NCI-H2196 (cell line): ENCODE results near the gene TFDP2.
"Not testable (repeated sequence)": the region's sequence is repeated elsewhere in the genome, so short reads cannot be mapped to it uniquely, and the experiment has no call there.

Source experiments
- DNase-seq: peaks from one replicate; lab custom pipeline; 2025; ENCODE audit not compliant: unreplicated experiment; lab: John Stamatoyannopoulos, UW

TFDP2 gene

GRCh38 chr3:142127941-142128658 lies 21.2 kb downstream of the TFDP2 start:
- DNase-seq: no peak

- DNase-seq: no peak
Observed at GRCh38 chr3:142124243-142124642, 25.1 kb downstream of the TFDP2 start.

- DNase-seq: no peak
Observed at GRCh38 chr3:142120707-142121106, 28.6 kb downstream of the TFDP2 start.

DNA sequence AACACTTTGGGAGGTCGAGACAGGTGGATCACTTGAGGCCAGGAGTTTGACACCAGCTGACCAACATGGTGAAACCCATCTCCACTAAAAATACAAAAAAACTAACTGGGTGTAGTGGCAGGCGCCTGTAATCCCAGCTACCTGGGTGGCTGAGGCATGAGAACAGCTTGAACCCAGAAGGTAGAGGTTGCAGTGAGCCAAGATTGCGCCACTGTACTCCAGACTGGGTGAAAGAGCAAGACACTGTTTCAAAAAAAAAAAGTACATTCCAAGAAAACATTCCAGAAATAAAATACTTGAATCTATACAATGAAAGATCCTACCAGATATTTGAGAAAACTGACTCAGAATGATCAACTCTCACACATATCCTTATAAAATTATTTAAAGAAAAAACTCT lies 30.4 kb downstream of the TFDP2 start:
- DNase-seq: no peak

DNA sequence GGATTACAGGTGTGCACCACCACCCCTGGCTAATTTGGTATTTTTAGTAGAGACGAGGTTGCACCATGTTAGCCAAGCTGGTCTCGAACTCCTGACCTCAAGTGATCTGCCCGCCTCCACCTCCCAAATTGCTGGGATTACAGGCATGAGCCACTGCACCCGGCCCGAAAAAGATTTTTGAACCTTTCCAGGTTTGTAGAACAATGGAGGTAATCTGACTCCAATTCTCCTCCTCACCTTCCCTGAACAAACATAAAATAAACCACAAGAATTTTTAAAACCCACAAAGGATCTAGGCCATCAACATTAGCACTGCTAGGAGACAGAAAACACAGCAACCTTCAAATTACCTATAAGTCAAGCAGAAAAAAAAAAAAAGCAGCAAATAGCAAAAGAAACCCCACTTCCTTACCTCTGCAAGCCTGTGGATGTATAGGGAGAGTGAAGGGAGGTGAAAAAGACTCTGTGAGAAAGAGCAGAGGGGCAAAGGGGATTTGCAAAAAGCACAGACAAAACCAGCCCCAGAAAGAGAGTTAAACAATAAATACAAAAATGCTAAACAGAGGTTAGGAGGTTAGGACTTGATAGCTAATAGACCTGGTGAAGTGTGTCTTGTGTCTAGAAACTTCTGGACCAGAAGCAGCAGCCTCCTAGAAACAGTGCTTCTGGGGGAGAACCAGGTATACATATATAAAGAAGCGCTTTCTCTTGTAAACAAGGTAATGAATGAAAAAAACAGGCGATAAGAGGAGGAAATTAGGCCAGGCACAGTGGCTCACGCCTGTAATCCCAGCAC lies 32.1 kb downstream of the TFDP2 start:
- peak; percentile 73 for DNase-seq

DNA sequence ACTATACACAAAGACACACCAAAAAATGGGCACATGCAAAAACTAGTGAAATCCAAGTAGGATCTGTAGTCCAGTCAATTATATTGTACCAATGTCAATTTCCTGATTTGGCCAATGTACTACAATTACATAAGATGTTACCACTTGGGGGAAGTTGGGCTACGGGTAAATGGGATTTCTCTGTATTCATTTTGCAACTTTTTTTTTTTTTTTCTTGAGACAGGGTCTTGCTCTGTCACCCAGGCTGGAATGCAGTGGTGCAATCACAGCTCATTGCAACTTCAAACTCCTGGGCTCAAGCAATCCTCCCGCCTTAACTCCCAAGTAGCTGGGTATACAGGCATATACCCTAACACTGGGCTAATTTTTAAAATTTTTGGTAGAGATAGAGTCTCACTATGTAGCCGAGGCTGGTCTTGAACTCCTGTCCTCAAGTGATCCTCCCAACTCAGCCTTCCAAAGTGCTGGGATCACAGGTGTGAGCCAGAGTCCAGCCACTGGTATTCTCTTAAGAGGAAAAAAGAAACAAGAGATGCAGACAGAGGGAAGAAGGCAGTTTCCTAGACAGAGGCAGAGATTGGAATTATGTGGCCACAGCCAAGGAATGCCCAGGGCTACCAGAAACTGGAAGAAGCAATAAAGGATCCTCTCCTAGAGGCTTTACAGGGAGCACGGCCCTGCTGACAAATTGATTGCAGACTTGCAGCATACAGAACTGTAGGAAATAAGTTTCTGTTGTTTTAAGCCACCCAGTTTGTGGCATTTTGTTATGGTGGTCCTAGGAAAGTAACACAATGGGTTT lies 33.3 kb downstream of the TFDP2 start:
- no peak for DNase-seq

GRCh38 chr3:142112601-142113000 lies 36.7 kb downstream of the TFDP2 start:
- no peak for DNase-seq

DNA sequence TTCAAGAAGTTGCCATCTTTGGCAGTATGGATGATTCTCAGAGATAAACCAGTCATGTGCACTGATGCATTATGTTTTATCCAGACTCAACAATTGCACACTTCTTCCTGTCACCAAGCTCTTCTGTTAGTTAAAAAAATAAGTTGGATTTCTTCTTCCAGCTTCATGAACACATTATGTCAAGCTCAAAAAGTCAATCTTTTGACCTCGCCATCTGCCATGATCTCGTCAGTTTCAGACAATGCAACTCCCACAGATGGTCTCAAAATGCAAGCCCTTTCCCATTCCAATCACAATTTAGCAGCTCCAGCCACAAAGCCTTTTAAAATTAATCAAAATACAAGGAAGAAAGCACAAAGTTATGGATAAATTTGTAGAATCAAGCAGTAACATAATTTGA lies 42.8 kb downstream of the TFDP2 start:
- DNase-seq: no peak

DNA sequence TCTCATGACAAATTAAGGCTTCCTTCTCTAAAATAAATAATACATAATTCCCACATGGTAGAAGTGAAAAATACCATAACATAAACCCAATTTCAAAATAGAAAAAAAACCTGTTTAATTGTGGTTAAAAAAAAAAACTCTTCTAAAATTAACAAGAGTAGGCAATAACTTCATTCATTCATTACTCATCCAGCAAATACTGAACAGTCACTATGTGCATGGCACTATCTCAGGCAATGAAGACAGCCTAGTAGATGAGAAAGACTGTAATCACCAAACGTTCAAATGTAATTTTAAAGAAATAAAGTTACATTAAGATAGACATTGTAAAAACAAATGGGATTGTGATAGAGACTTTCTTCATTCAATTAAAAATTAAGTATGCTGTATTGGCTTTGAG lies 43.4 kb downstream of the TFDP2 start:
- DNase-seq: no peak

- no peak for DNase-seq
Observed at GRCh38 chr3:142104763-142105162, 44.6 kb downstream of the TFDP2 start.

GRCh38 chr3:142098964-142099363 lies 50.4 kb downstream of the TFDP2 start:
- no peak for DNase-seq

DNA sequence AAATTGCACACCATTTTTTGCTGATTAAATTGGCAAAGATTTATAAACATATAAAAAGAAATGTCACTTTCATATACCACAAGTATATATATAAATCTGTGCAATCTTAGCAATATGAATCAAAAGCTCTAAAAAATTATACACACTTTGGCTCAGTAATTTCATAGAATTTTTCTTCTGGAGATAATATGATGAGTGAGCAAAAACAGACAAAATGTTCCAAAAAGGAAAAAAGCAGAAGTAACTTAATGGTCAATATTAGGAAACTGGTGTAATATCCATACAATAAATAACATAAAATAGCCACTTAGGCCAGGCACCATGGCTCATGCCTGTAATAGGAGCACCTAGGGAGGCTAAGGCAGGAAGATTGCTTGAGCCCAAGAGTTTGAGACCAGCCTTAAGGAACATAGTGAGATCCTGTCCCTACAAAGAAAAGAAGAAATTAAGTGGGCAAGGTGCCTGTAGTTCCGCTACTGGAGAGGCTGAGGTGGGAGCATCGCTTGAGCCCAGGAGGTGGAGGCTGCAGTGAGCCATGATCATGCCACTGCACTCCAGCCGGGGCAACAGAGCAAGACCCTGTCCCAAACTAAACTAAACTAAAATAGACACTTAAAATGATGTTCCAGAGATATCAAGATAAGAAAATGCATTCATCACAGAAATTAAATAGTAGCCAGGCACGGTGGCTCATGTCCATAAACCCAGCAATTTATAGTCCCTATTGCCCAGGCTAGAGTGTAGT lies 52.1 kb downstream of the TFDP2 start:
- no peak for DNase-seq

DNA sequence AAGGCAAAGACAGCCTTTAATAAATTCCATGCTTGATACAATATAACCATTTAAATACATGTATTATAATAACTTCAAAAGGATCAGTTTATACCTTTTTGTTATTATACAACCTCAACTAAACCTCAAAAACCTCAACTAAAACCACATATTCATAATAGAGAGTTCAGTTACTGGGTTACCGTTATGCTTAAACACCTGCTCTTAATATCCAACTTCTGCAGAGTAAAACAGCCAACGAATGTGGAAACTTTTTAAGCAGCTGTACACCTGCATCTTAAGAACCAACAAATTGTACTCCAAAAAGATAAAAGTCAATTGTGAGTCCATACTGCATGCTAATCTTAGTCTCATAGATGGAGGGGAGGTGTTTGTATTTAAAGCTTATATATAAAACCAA lies 53.5 kb downstream of the TFDP2 start:
- no peak for DNase-seq

DNA sequence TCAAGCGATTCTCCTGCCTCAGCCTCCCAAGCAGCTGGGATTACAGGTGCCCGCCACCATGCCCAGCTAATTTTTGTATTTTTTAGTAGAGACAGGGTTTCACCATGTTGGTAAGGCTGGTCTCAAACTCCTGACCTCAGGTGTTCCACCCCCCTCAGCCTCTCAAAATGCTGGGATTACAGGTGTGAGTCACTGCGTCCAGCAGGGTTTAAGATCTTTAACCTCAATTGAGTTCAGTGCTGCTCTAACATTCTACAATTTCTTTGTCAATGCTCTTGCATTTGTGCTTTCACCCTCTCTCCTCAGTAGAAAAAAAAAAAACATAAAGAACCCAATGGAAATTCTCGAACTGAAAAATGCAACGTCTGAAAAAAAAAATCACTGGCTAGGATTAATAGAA lies 60.4 kb downstream of the TFDP2 start:
- DNase-seq: not testable (repeated sequence)

DNA sequence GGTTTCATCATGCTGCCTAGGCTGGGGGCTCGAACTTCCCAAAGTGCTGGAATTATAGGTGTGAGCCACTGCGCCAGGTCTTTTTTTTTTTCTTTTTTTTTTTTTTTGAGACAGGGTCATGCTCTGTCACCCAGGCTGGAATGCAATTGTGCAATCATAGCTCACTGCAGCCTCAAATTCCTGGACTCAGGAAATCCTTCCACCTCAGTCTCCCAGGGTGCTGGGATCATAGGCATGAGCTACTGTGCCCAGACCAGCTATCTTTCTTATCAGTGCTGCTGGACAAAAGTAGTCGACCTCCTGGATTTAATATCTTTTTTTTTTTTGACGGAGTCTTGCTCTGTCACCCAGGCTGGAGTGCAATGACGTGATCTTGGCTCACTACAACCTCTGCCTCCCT lies 60.8 kb downstream of the TFDP2 start:
- DNase-seq: no peak

DNA sequence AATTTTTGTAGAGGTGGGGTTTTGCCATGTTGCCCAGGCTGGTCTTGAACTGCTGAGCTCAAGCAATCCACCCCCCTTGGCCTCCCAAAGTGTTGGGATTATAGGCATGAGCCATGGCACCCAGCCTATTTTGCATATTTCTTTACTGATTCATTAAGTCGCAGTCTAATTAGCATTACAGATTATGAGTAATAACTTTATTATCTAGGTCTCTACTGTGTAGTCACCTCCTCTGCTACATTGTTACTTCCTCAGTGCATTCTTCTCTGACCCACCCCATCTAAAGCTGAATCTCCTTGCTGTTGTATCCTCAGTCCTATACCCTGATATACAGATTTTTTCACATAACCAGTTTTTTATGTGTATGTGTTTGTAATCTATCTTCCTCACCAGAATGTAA lies 61.7 kb downstream of the TFDP2 start:
- DNase-seq: no peak

DNA sequence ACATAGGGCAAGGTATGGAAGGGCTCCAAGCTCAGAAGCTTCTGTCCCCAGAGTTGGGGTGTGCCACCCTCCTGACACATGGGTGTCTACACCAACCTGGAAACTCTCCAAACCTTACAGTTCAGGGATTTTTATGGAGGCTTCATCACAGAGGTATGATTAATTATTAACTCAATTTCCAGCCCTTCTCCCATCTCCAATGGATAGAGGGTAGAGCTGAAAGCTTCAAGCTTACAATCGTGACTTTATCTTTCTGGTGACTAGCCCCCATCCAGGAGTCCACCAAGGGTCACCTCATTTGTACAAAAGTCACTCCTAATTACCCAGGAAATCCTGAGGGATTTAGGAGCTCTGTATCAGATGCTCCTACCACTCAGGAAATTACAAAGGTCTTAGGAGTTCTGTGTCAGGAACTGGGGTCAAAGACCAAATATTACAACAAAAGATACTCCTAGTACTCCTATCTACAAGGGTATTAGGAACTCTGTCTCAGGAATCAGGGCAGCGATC lies 62.7 kb downstream of the TFDP2 start:
- no peak for DNase-seq

- DNase-seq: no peak
Observed at GRCh38 chr3:142081178-142081577, 68.2 kb downstream of the TFDP2 start.

- DNase-seq: peak; percentile 91
Observed at GRCh38 chr3:142077859-142078500, 71.4 kb downstream of the TFDP2 start.

DNA sequence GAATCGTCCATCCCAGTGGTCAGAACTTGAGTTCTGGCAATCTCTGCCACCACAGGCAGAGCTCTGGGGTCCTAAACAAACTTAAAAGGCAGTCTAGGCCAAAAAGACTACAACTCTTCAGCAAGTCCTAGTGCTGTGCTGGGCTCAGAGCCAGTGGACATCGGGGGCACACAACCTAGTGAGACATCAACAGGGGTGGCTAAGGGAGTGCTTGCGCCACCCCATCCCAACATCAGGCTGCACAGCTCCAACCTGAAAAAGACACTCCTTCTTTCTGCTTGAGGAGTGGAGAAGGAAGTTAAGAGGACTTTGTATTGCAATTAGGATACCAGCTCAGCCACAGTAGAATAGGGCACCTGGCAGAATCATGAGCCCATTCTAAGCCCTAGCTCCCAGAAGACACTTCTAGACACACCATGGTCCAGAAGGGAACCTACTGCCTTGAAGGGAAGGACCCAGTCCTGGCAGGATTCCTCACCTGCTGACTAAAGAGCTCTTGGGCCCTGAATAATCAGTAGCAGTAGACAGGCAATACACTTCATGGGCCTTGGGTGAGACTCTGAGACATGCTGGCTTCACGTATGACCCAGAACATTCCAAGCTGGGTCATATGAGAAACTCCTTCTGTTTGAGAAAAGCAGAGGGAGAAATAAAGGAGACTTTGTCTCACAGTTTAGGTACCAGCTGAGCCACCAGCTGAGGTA lies 72.0 kb downstream of the TFDP2 start:
- DNase-seq: peak; percentile 6
